ENCODE results near the gene LPAR3.

The LPAR3 gene

DNA sequence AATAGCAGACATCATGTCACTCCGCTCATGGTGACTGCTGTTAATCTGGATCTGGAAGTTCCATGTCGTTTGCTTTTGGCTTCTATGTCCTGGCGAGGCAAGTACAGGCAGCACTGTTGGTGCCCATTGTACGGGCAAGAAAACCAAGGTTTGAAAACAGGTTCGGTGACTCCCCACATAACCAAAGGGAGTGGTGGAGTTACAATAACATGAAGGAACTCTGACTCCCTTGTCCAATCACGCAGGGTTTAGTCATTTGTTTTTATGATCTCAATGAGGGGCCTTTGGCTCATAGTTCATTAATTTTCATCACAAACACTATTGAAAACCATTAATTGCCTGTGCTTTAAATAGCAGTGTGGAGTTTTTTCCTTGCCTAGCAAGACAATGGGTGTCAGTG is 119.8 kb downstream of the LPAR3 start:
- DNase-seq: no peak

DNA sequence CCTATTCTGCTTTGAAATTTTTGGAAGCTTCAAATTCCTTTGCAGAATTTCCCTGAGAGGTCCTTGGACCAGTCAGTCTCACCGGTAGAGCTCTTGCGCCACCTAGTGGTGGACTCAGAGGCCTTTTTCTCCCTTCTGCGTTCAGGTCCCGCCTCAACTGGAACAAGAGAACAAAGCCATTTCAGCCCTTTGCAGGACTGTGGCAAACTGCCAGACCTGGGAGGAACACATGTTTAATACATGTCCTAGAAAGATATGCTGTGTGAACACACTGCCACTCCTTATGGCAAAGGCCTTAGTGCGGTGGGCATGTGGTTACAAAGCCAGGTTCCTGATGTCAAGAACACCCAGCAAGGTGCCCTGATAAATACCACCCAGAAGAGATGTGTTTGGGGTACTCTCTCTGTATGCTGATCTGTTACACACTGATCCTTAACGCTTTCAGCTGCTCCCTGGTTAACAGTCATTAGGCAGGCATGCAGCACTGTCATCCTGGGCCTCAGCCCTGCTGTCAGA is 120.5 kb downstream of the LPAR3 start:
- DNase-seq: peak; percentile 69

DNA sequence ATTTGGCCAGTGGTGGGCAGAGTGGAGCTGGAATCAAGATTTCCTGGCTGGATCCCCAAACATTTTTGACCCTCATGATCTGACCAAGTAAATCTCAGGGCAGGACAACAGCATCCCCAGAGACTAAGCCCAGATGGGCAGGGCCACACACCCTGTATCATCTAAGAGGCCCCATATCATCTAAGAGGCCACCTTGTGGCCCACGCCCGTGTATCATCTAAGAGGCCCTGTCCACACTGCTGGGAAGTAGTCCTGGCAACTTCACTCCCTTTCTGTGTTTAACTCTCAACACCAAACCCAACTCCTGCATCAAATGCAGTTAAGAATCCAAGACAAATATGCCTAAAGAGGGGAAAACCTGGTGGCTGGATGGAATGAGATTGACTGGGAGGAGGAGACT is 121.1 kb downstream of the LPAR3 start:
- no peak for DNase-seq

DNA sequence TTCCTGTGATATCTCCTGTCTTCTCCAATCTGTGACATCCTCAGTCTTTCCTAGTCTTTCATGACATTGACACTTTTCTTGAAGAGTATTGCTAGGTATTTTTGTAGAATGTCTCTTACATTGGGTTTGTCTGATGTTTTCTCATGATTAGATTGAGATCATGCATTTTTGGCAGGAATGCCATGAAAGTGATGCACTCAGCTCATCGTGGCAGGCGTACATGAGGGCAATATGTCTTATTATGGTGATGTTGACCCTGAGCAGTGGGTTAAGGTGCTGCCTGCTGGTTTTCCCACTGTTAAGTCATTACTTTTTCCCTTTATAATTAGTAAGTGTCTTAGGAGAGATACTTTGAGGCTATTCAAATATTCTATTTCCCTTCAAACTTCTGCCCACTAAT is 122.5 kb downstream of the LPAR3 start:
- no peak for DNase-seq

DNA sequence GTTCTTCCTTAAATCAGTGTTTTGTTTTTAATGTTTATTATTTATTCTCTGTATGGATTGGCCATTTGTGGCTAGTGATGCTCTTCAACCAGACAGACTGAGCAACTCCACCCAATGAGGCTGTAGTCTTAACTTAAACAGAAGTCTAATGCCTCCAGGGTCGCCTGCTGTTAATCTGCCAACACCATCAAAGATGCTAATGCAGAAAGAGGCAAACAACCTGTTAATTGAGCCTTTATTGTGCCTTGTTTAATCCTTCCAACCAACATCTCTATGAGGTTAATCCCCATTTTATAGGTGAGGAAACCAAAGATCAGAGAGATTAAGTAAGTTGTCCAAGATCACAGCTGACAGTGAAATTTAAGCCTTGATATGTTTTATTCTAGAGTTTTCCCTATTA is 123.4 kb downstream of the LPAR3 start:
- DNase-seq: no peak

DNA sequence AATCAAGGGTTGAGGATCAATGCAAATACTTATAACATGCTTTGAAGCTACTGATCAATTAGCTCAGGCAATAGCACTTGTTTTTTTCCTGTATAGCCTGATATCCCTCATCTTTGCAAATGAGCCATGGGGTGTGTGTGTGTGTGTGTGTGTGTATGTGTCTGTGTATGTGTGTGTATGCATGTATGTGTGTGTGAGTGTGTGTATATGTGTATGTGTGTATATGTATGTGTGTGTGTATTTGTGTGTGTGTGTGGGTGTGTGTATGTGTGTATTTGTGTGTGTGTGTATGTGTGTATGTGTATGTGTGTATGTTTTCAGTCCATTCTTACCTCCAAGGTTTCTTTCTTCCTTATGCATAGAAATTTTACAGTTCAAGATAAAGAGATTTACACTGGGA is 124.4 kb downstream of the LPAR3 start:
- no peak for DNase-seq

DNA sequence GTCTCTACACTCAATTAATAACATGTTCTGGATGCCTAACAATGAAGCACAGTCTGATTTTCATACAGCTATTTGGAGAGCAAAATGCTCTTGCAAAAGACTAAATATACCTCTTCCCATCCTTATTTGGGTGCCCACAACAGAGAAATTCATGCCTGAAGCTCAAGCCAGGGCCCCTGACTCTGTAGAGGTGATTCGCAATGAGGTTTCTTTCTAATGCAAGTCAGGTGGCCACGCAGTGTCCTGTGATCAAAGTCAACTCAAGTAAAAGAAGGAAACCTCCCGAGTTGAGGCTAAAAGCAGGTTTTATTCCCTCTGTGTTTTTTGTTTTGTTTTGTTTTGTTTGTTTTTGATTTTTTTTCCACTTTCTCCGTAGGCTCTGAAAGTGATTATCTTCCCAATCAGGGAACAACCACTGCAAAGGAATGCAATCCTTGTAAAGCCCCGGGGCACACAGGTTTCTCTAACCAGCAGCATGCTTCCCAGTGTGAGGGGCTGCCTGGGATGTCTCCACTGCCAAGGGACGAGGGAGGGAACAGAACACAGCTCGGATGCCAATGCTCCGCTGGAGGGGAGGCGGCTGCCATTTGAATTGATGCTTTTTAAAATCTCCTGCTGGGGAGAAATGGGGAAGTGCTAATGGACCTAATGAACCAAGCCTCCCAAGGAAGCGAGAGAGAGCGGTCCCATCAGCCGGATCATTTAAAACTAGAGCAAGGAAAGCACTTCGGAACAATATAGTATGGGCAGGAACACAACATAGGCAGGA is 128.9 kb downstream of the LPAR3 start:
- DNase-seq: no peak

DNA sequence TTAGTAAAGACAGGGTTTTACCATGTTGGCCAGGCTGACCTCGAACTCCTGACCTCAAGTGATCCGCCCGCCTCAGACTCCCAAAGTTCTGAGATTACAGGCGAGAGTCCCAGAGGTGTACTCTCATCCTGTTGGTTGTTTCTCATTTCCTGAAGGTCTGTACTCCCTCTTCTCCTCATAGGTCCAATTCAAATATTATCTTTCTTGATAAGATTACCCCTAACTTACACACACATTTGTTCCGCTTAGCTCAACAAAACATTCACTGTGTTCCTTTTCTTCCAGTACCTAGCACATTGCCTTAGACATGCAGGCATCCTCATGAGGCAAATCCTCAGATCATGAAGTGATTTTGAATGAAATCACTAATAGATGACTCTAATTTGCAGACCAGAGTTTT is 130.3 kb downstream of the LPAR3 start:
- DNase-seq: no peak

Data from activated CD4-positive, alpha-beta T cell treated with anti-CD3 and anti-CD28 coated beads, Interleukin-10, Interleukin-2, amounts not matched to agents 100 ng/mL and 50 ng/mL, durations not matched to agents 16 hours and 8 hours (primary cell).